Psoas muscle (tissue), 8 donors: ENCODE data around the gene TMC4. TPM values are rescaled to one million over a fixed set of nuclear protein-coding genes. Genes with fewer than 3 reads are reported as not detected.
A peak's percentile ranks its signal among the peaks of the same experiment; 100 is the strongest.

Experiments used
- ATAC-seq, 4 donors: fragments of 200-7000 bp; cut with Tn5 transposase; one replicate each; pipeline ENCODE4 v1.9.1; 2020; ENCODE audit warnings: moderate library complexity in 3 of 4, mild to moderate bottlenecking in 2 of 4
- DNase-seq, 2 donors: peaks; one replicate each; pipeline ENCODE4 v3.0.0-alpha.2; 2020
- H3K27ac ChIP-seq: fragments of 200-600 bp; one replicate; pipeline ENCODE4 v1.8.0; 2022
- H3K27me3 ChIP-seq, 3 donors: fragments of 200-600 bp in 1 of 3; one replicate each; pipeline versions ENCODE4 v1.6.1 to v1.8.0; 2013 to 2022; ENCODE audit warnings: low read length in 2 of 3, mild to moderate bottlenecking in 2 of 3, moderate library complexity in 1 of 3; ENCODE audit not compliant: insufficient read depth in 3 of 3
- H3K36me3 ChIP-seq, 2 donors: fragments of 200-600 bp in 1 of 2; one replicate each; pipeline versions ENCODE4 v1.6.1 to v1.8.0; 2013 to 2022; ENCODE audit warnings: low read depth in 1 of 2, mild to moderate bottlenecking in 1 of 2, moderate library complexity in 1 of 2; ENCODE audit not compliant: insufficient read depth in 1 of 2
- H3K4me1 ChIP-seq: fragments of 200-600 bp; one replicate; pipeline ENCODE4 v1.8.0; 2022
- H3K4me3 ChIP-seq: fragments of 200-600 bp; one replicate; pipeline ENCODE4 v1.8.0; 2022; ENCODE audit warnings: mild to moderate bottlenecking
- H3K9me3 ChIP-seq: fragments of 200-600 bp; one replicate; pipeline ENCODE4 v1.8.0; 2022
- CTCF ChIP-seq: fragments of 200-600 bp; IDR thresholded peaks from one replicate; pipeline ENCODE4 v1.8.0; 2022; ENCODE audit warnings: antibody characterized with exemption
- WGBS, 3 donors: extraction: QIAGEN DNeasy Blood & Tissue Kit; methylation state at CpG; one replicate each; pipeline versions ENCODE4 v1.1.6 to v1.1.7; 2013; 5-methylcytosine and 5-hydroxymethylcytosine counted together
- intact Hi-C, 2 donors: fragments of 100-400 bp; cut with DNase I; formaldehyde crosslinking; loops; one replicate each; pipeline versions ENCODE4 v1.11.0 to v1.14.2; 2022
- polyA plus RNA-seq, 3 donors: library from polyadenylated mRNA; stranded (reverse); fragments of 200-250 nt; gene quantifications; one replicate each; pipeline ENCODE4 v1.2.3, GENCODE V29; 2013
- total RNA-seq, 4 donors: library from RNA; stranded (reverse); fragmentation: NEBNext Ultra II Directional in 2 of 4; extraction: Animal tissue kit (Norgen Biotek cat#: 25700) in 2 of 4; gene quantifications; one replicate each; pipeline versions ENCODE4 v1.2.1 to v1.2.4, GENCODE V29; 2021 to 2023
- donor health status: healthy with polysubstance abuse.
- donor health status: DM: no; HTN: no; CAD: no; lungs with moderate emphysema.
- donor health status: Bipolar disorder and iron deficiency.
- donor health status: healthy.
- donor health status: DM: yes; HTN: yes; CAD: no.
- donor health status: DM: no; HTN: no; CAD: no.
- donor health status: DM: no; HTN: no; CAD: no.
- donor health status: DM: yes; HTN: yes; CAD: no.

Gene TMC4
- total and polyA plus RNA-seq, 7 donors = 0.55 to 2.5 (median 0.70) TPM; not detected in 1

GRCh38 chr19:54190503-54191010 lies 17.6 kb upstream of the TMC4 start:
- H3K36me3 ChIP-seq = peaks cover 6 to 44% of the 10 kb centered on the region in 2 donors
- intact Hi-C loops = loop anchor here in 1 of 2 donors (1.0 kb wide), 1 partner anchor 10 kb away; the partner anchor contains the start of gene RPS9

GRCh38 chr19:54189735-54190502 lies 17.0 kb upstream of the TMC4 start:
- intact Hi-C loops = loop anchor here in 1 of 2 donors (5.0 kb wide), 1 partner anchor 668 kb away; no protein-coding TSS in a partner anchor
- WGBS, 3 donors = 0 to 1% (median 1%) methylated on average over 63 to 65 of the region's 65 CpGs

More at GRCh38 chr19:54190503-54191010, 17.6 kb upstream of the TMC4 start:
- no peak for TF ChIP-seq CTCF
- Histone ChIP-seq H3K4me1 (peaks cover 17% of the 10 kb centered on the region), H3K27me3 (no peaks in the 10 kb centered on the region), H3K9me3 (no peaks in the 10 kb centered on the region), H3K27ac (peak overlapping the region; percentile 99), H3K4me3 (peak overlapping the region; percentile 75)
- DNase-seq (peak; percentile 99 to 100), ATAC-seq (peak; percentile 74 to 81 (median 75))
- WGBS, 3 donors = 0 to 1% (median 0%) methylated on average over 56 of the region's 56 CpGs

GRCh38 chr19:54189145-54189734 lies 16.3 kb upstream of the TMC4 start, which contains the start of gene MBOAT7:
Gene MBOAT7, minus strand, starts transcription at chr19:54189580. Its CDS starts 1,072 bp downstream, at chr19:54188508.
- Histone ChIP-seq H3K4me1 (peaks cover 17% of the 10 kb centered on the region), H3K36me3 (peaks cover 6 to 31% of the 10 kb centered on the region in 2 donors), H3K4me3 (peak within 1 kb of the TSS; percentile 75), H3K9me3 (no peaks in the 10 kb centered on the region), H3K27ac (peak within 1 kb of the TSS; percentile 99), H3K27me3 (no peaks in the 10 kb centered on the region)
- intact Hi-C loops = loop anchor here in 1 of 2 donors (5.0 kb wide), 1 partner anchor 667 kb away; no protein-coding TSS in a partner anchor
- ATAC-seq (peak; percentile 3 to 15 (median 5)), DNase-seq (no peak)
- 0 to 1% (median 1%) methylated on average over 50 to 64 of the region's 64 CpGs for WGBS, 3 donors
- TF ChIP-seq CTCF = peak; percentile 26

More at GRCh38 chr19:54189735-54190502, 17.0 kb upstream of the TMC4 start:
- H3K36me3 ChIP-seq = peaks cover 6 to 38% of the 10 kb centered on the region in 2 donors
- DNase-seq (peak; percentile 100), ATAC-seq (peak; percentile 76 to 81 (median 79))
- H3K27me3 ChIP-seq = no peaks in the 10 kb centered on the region
- H3K27ac ChIP-seq = peak overlapping the region; percentile 99
- H3K4me1 ChIP-seq = peaks cover 17% of the 10 kb centered on the region
- TF ChIP-seq CTCF = no peak
- no peaks in the 10 kb centered on the region for H3K9me3 ChIP-seq
- H3K4me3 ChIP-seq = peak overlapping the region; percentile 75

- TF ChIP-seq CTCF = no peak
Observed at GRCh38 chr19:54188215-54188871, 15.4 kb upstream of the TMC4 start.

More at GRCh38 chr19:54188215-54188871, 15.4 kb upstream of the TMC4 start:
- intact Hi-C loops = loop anchor here in 1 of 2 donors (5.0 kb wide), 1 partner anchor 666 kb away; no protein-coding TSS in a partner anchor
- Histone ChIP-seq H3K9me3 (no peaks in the 10 kb centered on the region), H3K27me3 (no peaks in the 10 kb centered on the region), H3K36me3 (peaks cover under 1 to 22% of the 10 kb centered on the region in 2 donors), H3K27ac (peak overlapping the region; percentile 99), H3K4me3 (peak overlapping the region; percentile 75), H3K4me1 (peaks cover 17% of the 10 kb centered on the region)
- DNase-seq (no peak), ATAC-seq (no peak)
- 34 to 42% (median 42%) methylated on average over 11 to 12 of the region's 12 CpGs for WGBS, 3 donors
